Neural cell (in vitro differentiated cells): ENCODE data around the gene CLASP1. TPM values are rescaled to one million over a fixed set of nuclear protein-coding genes. Genes with fewer than 3 reads are reported as not detected.

Experiments used
- H2AFZ ChIP-seq: fragments of 200-600, 300-800 bp; sonication (generic), shearing (Covaris generic); 2 replicates; pipeline ENCODE4 v1.6.0; 2014; ENCODE audit warnings: low read depth, mild to moderate bottlenecking, antibody characterized with exemption, low read length, moderate library complexity
- H3F3A ChIP-seq: fragments of 200-600 bp; shearing (Covaris generic); 2 replicates; pipeline ENCODE4 v1.6.1; 2016; ENCODE audit warnings: mild to moderate bottlenecking, moderate library complexity, mixed read lengths, antibody characterized with exemption, low read length; ENCODE audit not compliant: insufficient read depth, poor library complexity, severe bottlenecking
- H3K27ac ChIP-seq: fragments of 200-600, 300-800 bp; sonication (generic), shearing (Covaris generic); 2 replicates; pipeline ENCODE4 v1.5.1; 2014; ENCODE audit warnings: mild to moderate bottlenecking, low read length, moderate library complexity
- H3K27me3 ChIP-seq: fragments of 300-800, 200-600 bp; sonication (generic), shearing (Covaris generic); 2 replicates; pipeline ENCODE4 v1.6.0; 2014; ENCODE audit warnings: mild to moderate bottlenecking, low read depth, low read length, moderate library complexity; ENCODE audit not compliant: insufficient read depth
- H3K36me3 ChIP-seq: fragments of 300-800, 200-600 bp; sonication (generic), shearing (Covaris generic); 2 replicates; pipeline ENCODE4 v1.5.1; 2014; ENCODE audit warnings: mild to moderate bottlenecking, antibody characterized with exemption, low read length, moderate library complexity; ENCODE audit not compliant: insufficient read depth
- H3K4me2 ChIP-seq: fragments of 300-800, 200-600 bp; sonication (generic), shearing (Covaris generic); 2 replicates; pipeline ENCODE4 v1.6.0; 2014; ENCODE audit warnings: mild to moderate bottlenecking, low read length
- H3K4me3 ChIP-seq: fragments of 300-800, 200-600 bp; sonication (generic), shearing (Covaris generic); 2 replicates; pipeline ENCODE4 v1.5.1; 2014; ENCODE audit warnings: mild to moderate bottlenecking, low read length, moderate library complexity
- H3K79me2 ChIP-seq: fragments of 200-600 bp; shearing (Covaris generic); replicated peaks from 2 replicates; pipeline ENCODE4 v1.6.0; 2014; ENCODE audit warnings: mild to moderate bottlenecking, low read length, moderate library complexity; ENCODE audit not compliant: insufficient read depth
- H3K9ac ChIP-seq: fragments of 300-800, 200-600 bp; sonication (generic), shearing (Covaris generic); 2 replicates; pipeline ENCODE4 v1.6.1; 2016; ENCODE audit warnings: mild to moderate bottlenecking, low read length, mixed read lengths
- H3K9me2 ChIP-seq: fragments of 200-600 bp; shearing (Covaris generic); 2 replicates; pipeline ENCODE4 v1.6.1; 2016; ENCODE audit warnings: mild to moderate bottlenecking, low read length, mixed read lengths; ENCODE audit not compliant: insufficient read depth
- H3K9me3 ChIP-seq: fragments of 200-600, 300-800 bp; sonication (generic), shearing (Covaris generic); 2 replicates; pipeline ENCODE4 v1.6.1; 2016; ENCODE audit warnings: mild to moderate bottlenecking, mixed run types, low read length, moderate library complexity, mixed read lengths
- H4K20me1 ChIP-seq: fragments of 200-600 bp; shearing (Covaris generic); 2 replicates; pipeline ENCODE4 v1.6.1; 2016; ENCODE audit warnings: mild to moderate bottlenecking, mixed run types; ENCODE audit not compliant: insufficient read depth
- CTCF ChIP-seq: fragments of 450-650 bp; IDR thresholded peaks from 2 replicates; pipeline ENCODE4 v1.5.1; 2014; ENCODE audit warnings: antibody characterized with exemption, mild to moderate bottlenecking, moderate library complexity; ENCODE audit not compliant: poor library complexity, severe bottlenecking
- EP300 ChIP-seq: fragments of 450-650 bp; conservative IDR thresholded peaks from 2 replicates; pipeline ENCODE4 v1.6.1; 2014; ENCODE audit warnings: antibody characterized with exemption, mild to moderate bottlenecking, moderate library complexity; ENCODE audit not compliant: poor library complexity, severe bottlenecking
- EZH2 ChIP-seq: fragments of 200-600, 300-800 bp; shearing (Covaris generic), sonication (generic); IDR thresholded peaks from 2 replicates; pipeline ENCODE4 v1.6.1; 2014; ENCODE audit warnings: antibody characterized with exemption, low read length, borderline replicate concordance, mild to moderate bottlenecking; ENCODE audit not compliant: insufficient read depth, poor library complexity, severe bottlenecking
- MXI1 ChIP-seq: fragments of 450-650 bp; conservative IDR thresholded peaks from 2 replicates; pipeline ENCODE4 v1.6.1; 2014; ENCODE audit warnings: antibody characterized with exemption, mild to moderate bottlenecking; ENCODE audit not compliant: poor library complexity, severe bottlenecking
- POLR2AphosphoS5 ChIP-seq: IDR thresholded peaks from 2 replicates; pipeline ENCODE4 v1.6.1; 2012
- RAD21 ChIP-seq: fragments of 450-650 bp; conservative IDR thresholded peaks from 2 replicates; pipeline ENCODE4 v1.6.1; 2014; ENCODE audit warnings: antibody characterized with exemption, mild to moderate bottlenecking, moderate library complexity
- REST ChIP-seq: IDR thresholded peaks from 2 replicates; pipeline ENCODE4 v1.6.1; 2012; ENCODE audit warnings: borderline replicate concordance
- TAF1 ChIP-seq: IDR thresholded peaks from 2 replicates; pipeline ENCODE4 v1.6.1; 2012; ENCODE audit warnings: low read depth
- polyA plus RNA-seq: library from polyadenylated mRNA; depleted of rRNA; stranded (reverse); fragments of >200 nt; gene quantifications from 2 replicates; pipeline ENCODE4 v1.2.3, GENCODE V29; 2014

The CLASP1 gene
- polyA plus RNA-seq, 1 donor from 2014 or later = 41.3 TPM

GRCh38 chr2:121473512-121473911 is 175.8 kb downstream of the CLASP1 start:
- no peak overlapping the region for H3K9ac ChIP-seq
- H3K9me2 ChIP-seq = no peaks in the 10 kb centered on the region
- peaks cover 3% of the 10 kb centered on the region for H3F3A ChIP-seq
- H3K79me2 ChIP-seq = peaks cover 25% of the 10 kb centered on the region
- H2AFZ ChIP-seq = no peak overlapping the region
- no peaks in the 10 kb centered on the region for H4K20me1 ChIP-seq
- H3K27me3 ChIP-seq = no peaks in the 10 kb centered on the region
- TF ChIP-seq REST (peak; percentile 21), TAF1 (no peak)
- peak overlapping the region; percentile 13 for H3K4me2 ChIP-seq
- no peaks in the 10 kb centered on the region for H3K9me3 ChIP-seq
- H3K36me3 ChIP-seq = peaks cover 7% of the 10 kb centered on the region
- peak overlapping the region; percentile 67 for H3K27ac ChIP-seq
- peak overlapping the region; percentile 26 for H3K4me3 ChIP-seq

GRCh38 chr2:121472470-121472993 is 176.7 kb downstream of the CLASP1 start:
- Histone ChIP-seq H3F3A (peaks cover 3% of the 10 kb centered on the region), H3K4me3 (peak overlapping the region; percentile 40), H3K79me2 (peaks cover 25% of the 10 kb centered on the region), H3K4me2 (no peak overlapping the region), H4K20me1 (no peaks in the 10 kb centered on the region), H3K9me3 (no peaks in the 10 kb centered on the region), H3K9me2 (no peaks in the 10 kb centered on the region), H3K36me3 (peaks cover 7% of the 10 kb centered on the region), H3K27ac (peak overlapping the region; percentile 67), H3K9ac (no peak overlapping the region), H2AFZ (no peak overlapping the region), H3K27me3 (no peaks in the 10 kb centered on the region)
- TF ChIP-seq MXI1 (no peak), RAD21 (no peak), POLR2AphosphoS5 (no peak), EZH2 (no peak), EP300 (no peak)

GRCh38 chr2:121471532-121472469 is 177.5 kb downstream of the CLASP1 start:
- Histone ChIP-seq H3K27me3 (no peaks in the 10 kb centered on the region), H3K9me3 (no peaks in the 10 kb centered on the region), H4K20me1 (no peaks in the 10 kb centered on the region), H3K4me3 (peak overlapping the region; percentile 40), H3K79me2 (peaks cover 25% of the 10 kb centered on the region), H2AFZ (no peak overlapping the region), H3K27ac (peak overlapping the region; percentile 67), H3F3A (peaks cover 3% of the 10 kb centered on the region), H3K36me3 (peaks cover 7% of the 10 kb centered on the region), H3K9ac (no peak overlapping the region), H3K4me2 (peak overlapping the region; percentile 18), H3K9me2 (no peaks in the 10 kb centered on the region)
- TF ChIP-seq CTCF (peak; percentile 9), EZH2 (no peak), RAD21 (no peak), EP300 (peak; percentile 91), REST (peak; percentile 100), TAF1 (no peak), POLR2AphosphoS5 (peak; percentile 72)
